Left ventricle myocardium inferior (tissue), 1 donor: Measurements from ENCODE around the gene PPFIA4. TPM values are rescaled to one million over a fixed set of nuclear protein-coding genes. Genes with fewer than 3 reads are reported as not detected.

Source experiments
- DNase-seq: peaks from one replicate; pipeline ENCODE4 v3.0.0-alpha.2; 2020
- H3K27ac ChIP-seq: fragments of 200-600 bp; replicated peaks from 2 replicates; pipeline ENCODE4 v1.8.0; 2021
- H3K27me3 ChIP-seq: fragments of 200-600 bp; 2 replicates; pipeline ENCODE4 v1.8.0; 2021; ENCODE audit warnings: low read depth
- H3K36me3 ChIP-seq: fragments of 200-600 bp; 2 replicates; pipeline ENCODE4 v1.8.0; 2021
- H3K4me1 ChIP-seq: fragments of 200-600 bp; 2 replicates; pipeline ENCODE4 v1.8.0; 2021
- H3K4me3 ChIP-seq: fragments of 200-600 bp; 2 replicates; pipeline ENCODE4 v1.8.0; 2021; ENCODE audit warnings: mild to moderate bottlenecking, moderate library complexity
- H3K9me3 ChIP-seq: fragments of 200-600 bp; replicated peaks from 2 replicates; pipeline ENCODE4 v1.8.0; 2021
- CTCF ChIP-seq: fragments of 200-600 bp; IDR thresholded peaks from 2 replicates; pipeline ENCODE4 v1.8.0; 2021; ENCODE audit warnings: antibody characterized with exemption, mild to moderate bottlenecking, borderline replicate concordance
- intact Hi-C: fragments of 100-400 bp; cut with micrococcal nuclease; formaldehyde crosslinking; loops from one replicate; pipeline ENCODE4 v1.11.0; 2022
- total RNA-seq: library from RNA; stranded (reverse); fragmentation: NEBNext Ultra II Directional; extraction: Animal tissue kit (Norgen Biotek cat#: 25700); gene quantifications from one replicate; pipeline ENCODE4 v1.2.1, GENCODE V29; 2021
- donor health status: DM: no; HTN: yes; CAD: no; lungs with severe emphysema.

The PPFIA4 gene
- total RNA-seq, 1 donor from 2014 or later: 24.8 TPM

GRCh38 chr1:203121186-203122015, 95.1 kb downstream of the PPFIA4 start:
- Histone ChIP-seq H3K9me3 (no peaks in the 10 kb centered on the region), H3K27ac (no peak overlapping the region), H3K27me3 (peaks cover 94% of the 10 kb centered on the region), H3K4me1 (peaks cover 21% of the 10 kb centered on the region), H3K36me3 (no peaks in the 10 kb centered on the region), H3K4me3 (no peak overlapping the region)
- DNase-seq: no peak
- TF ChIP-seq CTCF: no peak
- intact Hi-C loops: no loop called here

GRCh38 chr1:203122159-203122558, 95.9 kb downstream of the PPFIA4 start:
- H3K4me1 ChIP-seq: peaks cover 29% of the 10 kb centered on the region
- intact Hi-C loops: no loop called here
- no peak for DNase-seq
- H3K27ac ChIP-seq: no peak overlapping the region
- TF ChIP-seq CTCF: no peak
- H3K9me3 ChIP-seq: no peaks in the 10 kb centered on the region
- peaks cover 90% of the 10 kb centered on the region for H3K27me3 ChIP-seq
- no peaks in the 10 kb centered on the region for H3K36me3 ChIP-seq
- no peak overlapping the region for H3K4me3 ChIP-seq

- no peak for TF ChIP-seq CTCF
- no peak for DNase-seq
- no peaks in the 10 kb centered on the region for H3K9me3 ChIP-seq
- H3K4me1 ChIP-seq: peaks cover 38% of the 10 kb centered on the region
- H3K27me3 ChIP-seq: peaks cover 90% of the 10 kb centered on the region
- H3K27ac ChIP-seq: no peak overlapping the region
- no peaks in the 10 kb centered on the region for H3K36me3 ChIP-seq
- intact Hi-C loops: no loop called here
- H3K4me3 ChIP-seq: no peak overlapping the region
Measured at GRCh38 chr1:203124011-203124410, 97.7 kb downstream of the PPFIA4 start.

GRCh38 chr1:203124546-203125317, 98.4 kb downstream of the PPFIA4 start:
- Histone ChIP-seq H3K4me3 (no peak overlapping the region), H3K9me3 (no peaks in the 10 kb centered on the region), H3K27ac (no peak overlapping the region), H3K27me3 (peaks cover 84% of the 10 kb centered on the region), H3K4me1 (peaks cover 45% of the 10 kb centered on the region), H3K36me3 (no peaks in the 10 kb centered on the region)
- intact Hi-C loops: no loop called here
- DNase-seq: no peak
- TF ChIP-seq CTCF: no peak

GRCh38 chr1:203126151-203126865, 100.0 kb downstream of the PPFIA4 start:
- peak; percentile 55 for TF ChIP-seq CTCF
- Histone ChIP-seq H3K27me3 (peaks cover 69% of the 10 kb centered on the region), H3K9me3 (no peaks in the 10 kb centered on the region), H3K27ac (no peak overlapping the region), H3K36me3 (no peaks in the 10 kb centered on the region), H3K4me1 (peaks cover 61% of the 10 kb centered on the region), H3K4me3 (peak overlapping the region; percentile 64)
- intact Hi-C loops: no loop called here
- no peak for DNase-seq
